Measurements from ENCODE around the gene IL17C. TPM values are rescaled to one million over a fixed set of nuclear protein-coding genes. Genes with fewer than 3 reads are reported as not detected.
A peak's percentile ranks its signal among the peaks of the same experiment; 100 is the strongest.
"Not testable (repeated sequence)": the region's sequence is repeated elsewhere in the genome, so short reads cannot be mapped to it uniquely, and the experiment has no call there.

Gene IL17C
- total RNA-seq, 1 donor: under 0.01 TPM

DNA sequence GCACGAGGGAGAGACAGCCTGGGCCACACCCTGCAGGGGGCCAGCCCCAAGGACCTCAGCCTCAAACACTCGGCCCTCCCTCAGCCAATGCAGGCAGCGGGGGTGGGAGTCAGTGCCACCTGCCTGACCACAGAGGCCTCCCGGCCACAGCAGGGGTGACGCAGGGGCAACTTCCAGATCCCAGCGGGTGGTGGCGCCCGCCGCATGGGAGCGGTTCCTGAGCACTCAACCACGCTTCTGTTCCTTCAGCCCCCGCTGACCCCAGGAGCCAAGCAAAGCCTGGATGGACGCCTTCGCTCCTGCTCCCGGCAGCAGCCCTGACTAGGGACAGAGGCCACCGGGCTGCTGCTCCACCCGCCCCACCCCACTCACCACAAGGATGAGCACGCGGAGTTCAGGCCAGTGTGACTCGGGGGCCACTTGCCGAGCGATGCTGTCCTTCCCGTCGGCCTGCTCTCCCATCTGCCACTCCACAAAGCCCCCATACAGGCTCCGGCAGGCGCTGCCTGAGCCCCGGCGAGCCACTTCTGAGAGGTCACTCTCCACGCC is 17.4 kb downstream of the IL17C start:
- no peak for DNase-seq (ENCODE audit: low read depth in 2 of 3, low spot score in 2 of 3)

DNA sequence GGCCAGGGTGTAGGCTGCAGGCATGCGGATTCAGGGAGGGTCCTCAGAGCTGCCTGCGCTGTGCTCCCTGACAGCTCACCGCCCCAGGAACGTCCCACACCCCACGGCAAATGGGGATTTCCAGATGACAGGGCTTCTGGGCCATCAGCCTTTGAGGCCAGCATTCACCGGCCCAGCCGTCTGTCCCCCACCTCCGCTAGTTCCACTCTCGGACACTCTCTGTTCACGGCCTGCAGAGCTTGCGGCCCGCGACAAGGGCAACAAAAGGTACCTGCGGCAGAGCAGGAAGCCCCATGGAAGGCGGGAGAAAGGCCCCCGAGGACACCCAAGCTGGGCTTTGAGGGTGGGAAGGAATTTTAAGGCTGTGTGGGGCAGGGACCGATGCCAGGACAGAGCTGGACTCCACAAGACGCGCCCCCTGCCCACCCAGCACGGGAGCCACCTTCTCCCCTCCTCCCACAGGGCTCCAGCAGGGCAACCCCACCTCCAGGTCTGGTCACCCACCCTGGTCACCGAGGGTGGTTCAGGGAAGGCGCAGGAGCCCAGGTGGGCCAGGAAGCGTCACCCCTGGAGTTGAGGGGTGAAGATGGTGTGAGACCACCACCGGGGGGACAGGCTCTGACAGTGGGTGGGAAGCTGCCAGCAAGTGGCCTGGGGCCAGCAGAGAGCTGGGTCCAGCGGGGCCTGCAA is 18.1 kb downstream of the IL17C start:
- no peak for DNase-seq (ENCODE audit: low read depth in 2 of 3, low spot score in 2 of 3)

DNA sequence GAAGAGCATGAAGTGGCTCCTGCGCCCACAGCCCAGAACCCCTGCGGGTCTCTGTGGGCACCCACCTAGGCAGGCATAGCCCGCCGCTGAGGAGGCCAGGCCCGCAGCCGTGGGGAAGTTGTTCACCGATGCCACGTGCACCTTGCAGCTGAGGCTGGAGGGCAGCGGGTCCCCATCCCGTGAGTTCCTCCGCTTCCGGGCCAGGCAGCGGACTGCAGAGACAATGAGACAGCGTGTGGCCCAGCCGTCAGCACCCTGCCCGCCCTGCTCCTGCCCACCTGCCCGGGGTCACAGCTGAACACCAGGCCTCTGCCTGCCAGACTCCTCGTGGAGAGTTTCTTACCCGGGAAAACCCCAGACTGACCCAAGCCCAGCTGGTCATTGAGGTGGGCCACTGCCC is 19.0 kb downstream of the IL17C start:
- no peak for DNase-seq (ENCODE audit: low read depth in 2 of 3, low spot score in 2 of 3)

DNA sequence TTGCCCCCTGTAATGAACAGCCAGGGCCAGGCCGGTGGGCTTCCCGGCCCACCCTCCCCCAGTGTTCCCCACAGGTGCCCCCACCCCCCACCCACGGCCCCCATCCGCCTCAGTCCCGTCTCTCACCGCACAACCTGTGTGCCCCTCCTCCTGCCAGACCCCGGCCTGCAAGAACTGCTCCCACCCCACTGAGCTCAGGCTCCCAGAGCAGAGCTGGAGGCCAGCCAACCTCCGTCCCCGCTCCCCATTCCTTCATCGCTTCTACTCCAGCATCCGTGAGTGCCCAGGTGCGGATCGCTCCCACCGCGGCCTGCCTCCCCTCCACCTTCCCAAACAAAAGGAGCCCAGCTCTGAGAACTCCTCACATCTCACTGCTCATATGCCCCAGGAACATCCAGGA is 20.3 kb downstream of the IL17C start:
- no peak for DNase-seq (ENCODE audit: low read depth in 2 of 3, low spot score in 2 of 3)

DNA sequence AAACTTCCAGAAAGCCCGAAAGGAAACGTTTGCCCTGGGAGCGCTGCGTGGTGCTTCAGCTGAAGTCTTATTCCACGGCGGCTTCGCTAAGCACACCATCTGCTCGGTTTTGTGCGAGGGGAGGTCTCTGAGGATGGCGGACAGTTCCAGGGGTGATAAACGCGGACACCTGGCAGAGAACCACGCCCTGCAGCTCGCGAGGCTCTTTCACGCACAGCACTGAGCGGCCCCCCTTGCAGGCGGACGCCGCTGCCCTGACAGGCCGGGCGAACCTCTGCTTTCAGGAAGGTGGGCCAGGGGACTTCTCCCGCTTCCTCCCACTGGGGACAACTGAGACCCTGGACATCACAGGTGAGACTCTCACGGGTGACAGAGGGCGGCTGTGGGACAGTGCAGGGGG is 20.8 kb downstream of the IL17C start:
- DNase-seq (ENCODE audit: low read depth in 2 of 3, low spot score in 2 of 3): no peak

DNA sequence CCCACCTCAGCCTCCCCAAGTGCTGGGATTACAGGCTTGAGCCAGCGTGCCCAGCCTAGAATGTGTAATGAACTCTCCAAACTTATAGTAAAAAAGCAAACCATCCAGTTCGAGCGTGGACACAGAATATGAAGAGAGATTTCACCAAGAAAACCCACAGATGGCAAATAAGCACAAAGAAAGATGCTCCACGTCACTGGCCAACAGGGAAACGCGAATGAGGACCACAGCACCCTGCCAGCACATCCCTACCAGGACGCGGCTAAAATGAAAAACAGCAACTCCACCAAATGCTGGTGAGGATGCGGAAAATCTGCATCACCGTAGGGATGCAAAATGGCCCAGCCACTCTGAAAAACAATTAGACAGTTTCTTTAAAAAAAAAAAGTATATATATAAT is 23.1 kb downstream of the IL17C start:
- no peak for DNase-seq (ENCODE audit: low read depth in 2 of 3, low spot score in 2 of 3)

DNA sequence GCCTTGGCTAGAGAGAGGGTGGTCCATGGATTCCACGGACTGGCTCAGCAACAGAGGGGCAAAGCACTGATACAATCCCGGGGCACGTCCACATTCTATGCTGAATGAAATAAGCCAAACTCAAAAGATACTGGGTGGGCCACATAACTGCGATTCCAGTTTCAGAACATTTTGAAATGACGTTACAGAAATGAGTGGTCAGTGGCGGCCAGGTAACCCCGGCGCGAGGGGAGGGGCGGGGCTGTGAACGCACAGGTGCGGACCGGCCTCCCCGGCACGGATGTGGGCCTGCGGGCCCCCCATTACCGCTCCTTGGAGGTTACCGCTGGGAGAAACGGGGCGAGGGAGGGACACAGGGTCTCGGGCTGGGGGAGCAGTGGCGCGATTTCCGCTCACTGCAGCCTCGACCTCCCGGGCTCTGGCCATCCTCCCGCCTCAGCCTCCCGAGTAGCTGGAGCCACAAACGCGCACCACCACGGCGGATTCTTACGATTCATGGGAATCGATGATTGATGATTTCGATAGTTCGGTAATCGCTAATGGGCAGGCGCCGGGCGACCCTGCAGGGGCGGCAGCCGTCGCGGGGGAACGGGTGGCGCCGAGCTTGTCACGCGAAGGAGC is 24.0 kb downstream of the IL17C start:
- no peak for DNase-seq (ENCODE audit: low read depth in 2 of 3, low spot score in 2 of 3)

DNA sequence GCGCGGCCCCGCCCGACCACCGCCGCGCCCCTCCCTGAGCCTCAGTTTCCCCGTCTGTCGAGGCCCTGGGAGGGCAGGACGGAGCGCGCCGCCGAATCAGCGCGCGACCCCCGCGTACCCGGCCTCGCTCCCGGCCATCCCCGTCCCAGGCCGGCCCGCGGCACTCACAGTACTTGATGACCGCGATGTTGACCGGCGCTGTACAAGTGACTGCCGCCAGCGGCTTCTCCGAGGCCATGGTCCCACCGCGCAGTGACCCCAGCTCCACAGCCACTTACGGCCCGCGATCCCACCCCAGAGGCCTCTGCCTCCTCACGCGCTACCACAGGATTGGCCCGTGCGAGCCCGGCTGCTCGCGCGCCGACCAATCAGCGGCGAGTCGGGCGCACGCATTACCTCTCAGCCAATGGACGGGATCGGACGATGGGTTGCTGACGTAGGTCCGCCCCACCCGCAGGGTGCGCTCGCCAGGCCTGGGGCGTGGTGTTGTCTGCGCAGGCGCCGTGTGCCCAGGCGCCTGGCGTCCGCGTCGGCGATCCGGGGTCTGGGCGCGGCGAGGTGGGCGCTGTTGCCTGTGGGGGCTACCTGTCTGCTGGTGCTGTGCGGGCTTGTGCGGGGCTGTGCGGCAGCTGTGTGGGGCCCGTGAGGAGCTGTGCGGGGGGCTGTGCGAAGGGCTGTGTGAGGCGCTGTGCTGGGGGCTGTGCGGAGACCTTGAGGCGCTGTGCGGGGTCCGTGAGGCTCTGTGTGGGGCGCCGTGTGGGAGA is 24.7 kb downstream of the IL17C start, which contains the start of gene MVD:
MVD (minus strand) TSS at position 249 of the 764 bp plus-strand sequence; CDS start at position 238, 11 bp downstream.
- DNase-seq (ENCODE audit: low read depth in 2 of 3, low spot score in 2 of 3): peak; percentile 87 to 97 (median 96)

DNA sequence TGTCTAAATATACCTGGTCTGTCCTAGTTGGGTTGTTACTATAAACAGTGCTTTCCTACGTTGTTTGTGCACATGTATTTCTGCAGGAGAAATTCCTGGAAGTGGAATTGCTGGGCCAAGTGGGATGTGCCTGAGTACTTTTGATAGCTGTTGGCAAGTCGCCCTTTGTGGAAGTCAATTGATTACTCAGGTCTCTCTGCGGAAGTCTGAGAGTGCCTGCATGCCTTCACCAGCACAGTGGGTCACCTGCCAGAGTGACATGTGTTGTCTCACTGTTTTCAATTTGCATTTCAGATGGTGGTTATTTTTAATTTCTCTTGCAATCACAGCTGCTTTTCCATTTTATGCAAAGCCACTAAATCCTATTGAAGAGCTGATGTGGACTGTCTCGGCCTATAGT is 26.8 kb downstream of the IL17C start:
- no peak for DNase-seq (ENCODE audit: low read depth in 2 of 3, low spot score in 2 of 3)

DNA sequence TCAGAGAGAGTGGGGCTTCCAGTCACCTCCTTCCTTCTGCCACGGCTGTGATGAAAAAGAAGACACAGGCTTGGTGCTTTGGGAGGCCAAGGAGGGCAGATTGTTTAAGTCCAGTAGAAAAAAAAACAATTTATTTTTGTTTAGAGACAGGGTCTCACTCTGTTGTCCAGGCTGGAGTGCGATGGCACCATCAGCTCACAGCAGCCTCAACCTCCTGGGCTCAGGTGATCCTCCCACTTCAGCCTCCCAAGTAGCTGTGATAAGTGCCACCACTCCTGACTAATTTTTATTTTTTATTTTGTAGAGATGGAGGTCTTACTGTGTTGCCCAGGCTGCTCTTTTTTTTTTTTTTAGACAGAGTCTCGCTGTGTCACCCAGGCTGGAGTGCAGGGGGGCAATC is 27.2 kb downstream of the IL17C start:
- DNase-seq (ENCODE audit: low read depth in 2 of 3, low spot score in 2 of 3): no peak

DNA sequence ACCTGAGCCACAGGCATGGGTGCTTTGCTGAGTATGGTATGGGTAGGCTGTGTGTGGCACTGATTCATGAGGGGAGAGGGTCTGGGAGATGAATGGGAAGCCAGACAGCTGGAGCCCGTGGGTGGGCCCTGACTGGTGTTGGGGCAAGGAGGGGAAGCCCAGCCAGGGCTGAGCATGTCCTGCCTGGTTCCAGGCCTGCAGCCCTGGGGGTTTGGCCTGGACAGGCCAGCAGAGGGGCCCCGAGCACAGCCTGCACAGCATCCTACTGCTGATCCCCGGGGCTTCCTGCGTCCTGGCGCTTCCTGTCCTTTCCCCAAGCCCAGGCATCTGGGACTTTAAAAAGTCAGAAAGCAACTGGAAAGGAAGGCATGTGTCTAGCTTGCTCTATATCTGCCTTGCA is 29.1 kb downstream of the IL17C start:
- no peak for DNase-seq (ENCODE audit: low read depth in 2 of 3, low spot score in 2 of 3)

DNA sequence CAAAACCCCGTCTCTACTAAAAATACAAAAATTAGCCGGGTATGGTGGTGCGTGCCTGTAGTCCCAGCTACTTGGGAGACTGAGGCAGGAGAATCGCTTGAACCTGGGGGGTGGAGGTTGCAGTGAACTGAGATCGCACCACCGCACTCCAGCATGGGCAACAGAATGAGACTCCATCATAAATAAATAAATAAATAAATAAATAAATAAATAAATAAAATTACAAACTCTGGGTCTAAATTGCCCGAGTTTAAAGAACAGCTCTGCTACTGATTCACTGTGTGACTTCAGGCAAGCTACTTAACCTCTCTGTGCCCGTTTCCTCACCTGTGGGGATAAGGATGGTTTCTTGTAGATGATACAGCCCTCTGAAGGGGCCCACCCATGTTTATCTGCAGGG is 31.1 kb downstream of the IL17C start:
- DNase-seq (ENCODE audit: low read depth in 2 of 3, low spot score in 2 of 3): not testable (repeated sequence)

DNA sequence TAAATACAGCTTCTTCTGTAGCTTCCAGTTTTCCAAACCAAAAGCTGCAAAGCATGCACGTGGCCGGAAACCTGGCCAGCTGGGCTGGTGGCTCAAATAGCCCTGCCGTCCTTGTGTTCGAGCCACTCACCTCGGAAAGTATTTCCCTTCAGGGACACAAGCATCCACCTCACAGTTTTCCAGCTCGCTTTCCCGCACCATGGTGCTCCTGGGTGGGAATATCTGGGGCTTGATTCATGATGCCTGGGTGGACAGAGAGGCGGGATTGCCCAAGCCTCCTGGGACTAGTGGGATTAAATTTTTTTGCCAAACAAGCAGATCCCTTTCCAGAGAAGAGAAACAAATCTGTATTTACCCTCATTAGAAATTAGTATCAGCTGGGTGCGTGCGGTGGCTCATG is 31.6 kb downstream of the IL17C start:
- no peak for DNase-seq (ENCODE audit: low read depth in 2 of 3, low spot score in 2 of 3)

DNA sequence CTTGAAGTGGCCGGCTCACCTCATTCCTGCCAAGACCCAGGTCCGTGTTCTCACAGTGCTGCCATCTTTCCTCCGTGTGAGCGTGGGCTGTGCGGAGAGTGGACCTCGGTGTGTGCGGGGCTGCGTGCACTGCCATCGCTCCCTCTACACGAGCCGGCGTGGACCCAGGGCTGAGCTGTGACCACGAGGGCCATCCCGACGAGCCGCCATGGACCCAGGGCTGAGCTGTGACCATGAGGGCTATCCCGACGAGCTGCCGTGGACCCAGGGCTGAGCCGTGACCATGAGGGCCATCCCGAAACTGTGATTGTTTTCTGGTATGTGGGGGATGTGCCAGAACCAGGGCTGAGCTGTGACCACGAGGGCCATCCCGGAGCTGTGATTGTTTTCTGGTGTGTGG is 33.4 kb downstream of the IL17C start:
- DNase-seq (ENCODE audit: low read depth in 2 of 3, low spot score in 2 of 3): no peak

DNA sequence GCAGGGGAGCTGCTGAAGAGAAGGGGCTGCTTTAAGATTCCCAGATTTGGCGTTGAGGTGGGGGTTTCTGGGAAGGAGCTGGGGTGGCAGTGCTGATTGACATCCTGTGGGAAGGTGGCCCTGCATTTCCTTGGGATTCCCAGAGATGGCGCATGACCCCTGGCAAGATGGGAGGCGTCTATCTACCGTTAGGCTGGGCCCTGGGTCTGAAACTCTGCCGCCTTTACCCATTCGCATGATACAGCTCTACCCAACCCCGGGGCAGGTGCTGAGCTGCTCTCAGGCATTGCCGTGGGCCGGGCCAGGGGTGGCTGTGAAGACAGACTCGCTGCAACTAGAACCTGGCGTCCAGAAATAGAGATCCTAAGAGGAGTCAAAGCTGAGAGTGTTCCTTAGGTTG is 34.4 kb downstream of the IL17C start:
- DNase-seq (ENCODE audit: low read depth in 2 of 3, low spot score in 2 of 3): no peak

DNA sequence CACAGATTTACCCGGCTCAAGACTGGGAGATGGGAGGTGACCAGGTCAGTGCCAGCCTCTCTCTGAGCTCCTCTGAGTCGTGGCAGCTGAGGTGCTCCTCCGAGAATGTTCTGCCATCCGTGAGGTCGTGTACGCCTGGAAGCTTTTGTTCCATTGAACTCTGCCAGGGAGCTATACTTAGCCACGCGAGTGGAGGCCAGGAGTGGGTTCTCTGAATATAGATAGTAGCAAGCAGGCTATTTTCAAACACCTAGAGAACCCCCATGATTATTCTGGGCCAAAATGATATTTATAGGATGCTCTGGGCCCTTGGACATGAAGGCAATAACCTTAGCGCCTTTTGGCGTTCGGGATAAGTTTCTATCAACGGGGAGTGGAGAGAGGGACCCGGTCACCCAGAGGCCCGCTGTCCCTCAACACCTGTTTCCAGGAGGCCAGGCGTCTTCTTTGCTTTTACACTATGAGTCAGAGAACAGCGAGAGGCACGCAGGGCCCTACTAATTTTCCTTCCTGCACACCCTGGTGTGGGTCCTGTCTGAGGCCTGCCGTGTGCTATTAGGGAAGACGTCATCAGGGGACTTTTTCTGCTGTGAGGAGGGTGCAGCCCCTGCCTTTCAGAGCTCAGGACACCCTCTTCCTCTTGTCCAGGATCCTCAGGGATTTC is 35.5 kb downstream of the IL17C start:
- no peak for DNase-seq (ENCODE audit: low read depth in 2 of 3, low spot score in 2 of 3)

DNA sequence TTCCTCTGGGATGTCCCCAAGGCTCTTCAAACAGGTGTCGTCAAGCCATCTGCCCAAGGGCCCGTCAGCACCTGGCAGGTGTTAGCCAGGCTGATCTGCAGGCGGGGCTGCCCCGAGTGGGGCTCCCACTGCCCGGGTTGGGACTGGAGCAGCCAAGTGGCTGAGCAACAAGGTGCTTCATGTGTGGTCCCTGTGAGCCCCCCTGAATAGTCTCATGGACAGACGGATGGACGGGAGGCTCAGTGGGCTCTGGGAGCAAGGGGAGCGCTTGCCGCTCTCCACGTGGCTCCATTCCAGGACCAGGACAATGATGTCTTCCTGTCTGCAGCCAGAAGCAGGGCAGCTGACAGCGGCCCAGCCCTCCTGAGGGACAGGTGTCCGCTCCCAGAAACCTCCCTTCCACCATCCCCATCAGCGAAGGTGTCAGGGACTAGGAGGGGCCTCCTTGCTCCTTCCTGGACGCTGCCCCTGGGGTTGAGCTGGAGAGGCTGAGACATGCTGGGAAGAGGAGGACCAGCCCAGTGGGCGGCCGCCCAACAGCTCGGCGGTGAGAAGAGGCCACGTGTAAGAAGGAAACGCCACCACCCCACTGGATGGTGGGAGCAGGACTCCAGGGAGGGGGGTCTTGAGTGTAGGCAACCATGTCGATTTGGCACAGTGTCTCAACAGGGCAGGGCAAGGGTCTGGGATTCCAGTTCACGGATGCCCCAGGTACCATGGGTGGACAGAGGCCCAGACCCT is 38.3 kb downstream of the IL17C start:
- DNase-seq (ENCODE audit: low read depth in 2 of 3, low spot score in 2 of 3): no peak

DNA sequence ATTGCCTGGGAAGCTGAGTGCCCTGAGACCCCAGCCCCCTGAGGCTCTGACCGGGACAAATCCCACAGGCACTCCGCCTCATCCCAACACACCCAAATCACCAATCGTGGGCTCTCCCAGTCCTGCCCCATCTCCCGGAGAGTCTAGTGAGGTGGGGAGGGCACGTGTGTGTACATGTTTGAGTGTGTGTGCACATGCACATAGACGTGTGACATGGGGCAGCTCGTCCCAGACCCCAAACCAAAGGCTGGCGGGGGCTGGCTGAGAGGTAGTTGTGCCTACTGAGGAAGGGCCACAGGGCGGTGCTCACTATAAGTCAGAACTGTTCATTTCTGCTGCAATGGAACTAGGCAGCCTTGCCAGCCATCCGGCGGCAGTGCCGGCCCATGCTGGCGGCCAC is 39.3 kb downstream of the IL17C start:
- no peak for DNase-seq (ENCODE audit: low read depth in 2 of 3, low spot score in 2 of 3)

DNA sequence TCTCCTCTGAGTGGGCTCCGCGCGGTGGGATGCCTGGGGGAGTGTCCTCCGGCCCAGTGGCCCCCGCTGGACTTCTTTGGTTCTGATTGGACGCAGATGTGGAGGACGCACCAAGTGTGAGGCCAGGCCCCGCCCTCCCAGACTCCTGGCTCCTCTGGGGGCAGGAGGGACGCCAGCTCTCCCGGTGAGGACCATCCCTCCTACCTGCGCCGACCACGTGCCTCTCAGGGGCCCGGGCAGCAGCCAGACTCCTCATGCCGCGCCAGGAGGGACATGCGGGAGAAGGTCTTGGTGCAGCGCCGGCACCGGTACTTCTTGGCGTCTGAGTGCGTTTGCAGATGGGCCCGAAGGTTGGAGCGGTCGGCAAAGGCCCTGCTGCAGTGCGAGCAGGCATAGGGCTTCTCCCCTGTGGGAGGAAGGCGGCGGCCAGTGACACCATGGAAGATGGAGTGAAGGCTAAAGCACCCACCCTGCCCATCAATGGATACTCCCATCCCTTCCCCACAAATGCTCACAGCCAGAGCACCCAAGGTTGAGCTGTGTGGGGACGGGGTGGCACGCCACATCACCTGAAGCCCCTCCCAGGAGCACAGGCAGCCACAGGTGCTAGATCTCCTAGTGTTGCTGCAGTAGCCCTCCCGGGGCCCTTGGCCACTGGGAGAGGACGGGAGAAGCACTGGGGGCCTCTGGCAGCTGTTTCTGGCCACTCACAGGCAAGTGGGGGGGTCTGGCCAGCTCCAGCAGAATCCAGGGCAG is 40.0 kb downstream of the IL17C start:
- no peak for DNase-seq (ENCODE audit: low read depth in 2 of 3, low spot score in 2 of 3)
